ENCODE measurements around the gene NPAS2. TPM values are rescaled to one million over a fixed set of nuclear protein-coding genes. Genes with fewer than 3 reads are reported as not detected.

NPAS2 gene
- total RNA-seq, 1 donor from 2014 or later: 11.4 TPM

- intact Hi-C loops (cut with DNase I): no loop called here
- DNase-seq: no peak
- no peak overlapping the region for H3K4me3 ChIP-seq
- TF ChIP-seq, protein P1, sequence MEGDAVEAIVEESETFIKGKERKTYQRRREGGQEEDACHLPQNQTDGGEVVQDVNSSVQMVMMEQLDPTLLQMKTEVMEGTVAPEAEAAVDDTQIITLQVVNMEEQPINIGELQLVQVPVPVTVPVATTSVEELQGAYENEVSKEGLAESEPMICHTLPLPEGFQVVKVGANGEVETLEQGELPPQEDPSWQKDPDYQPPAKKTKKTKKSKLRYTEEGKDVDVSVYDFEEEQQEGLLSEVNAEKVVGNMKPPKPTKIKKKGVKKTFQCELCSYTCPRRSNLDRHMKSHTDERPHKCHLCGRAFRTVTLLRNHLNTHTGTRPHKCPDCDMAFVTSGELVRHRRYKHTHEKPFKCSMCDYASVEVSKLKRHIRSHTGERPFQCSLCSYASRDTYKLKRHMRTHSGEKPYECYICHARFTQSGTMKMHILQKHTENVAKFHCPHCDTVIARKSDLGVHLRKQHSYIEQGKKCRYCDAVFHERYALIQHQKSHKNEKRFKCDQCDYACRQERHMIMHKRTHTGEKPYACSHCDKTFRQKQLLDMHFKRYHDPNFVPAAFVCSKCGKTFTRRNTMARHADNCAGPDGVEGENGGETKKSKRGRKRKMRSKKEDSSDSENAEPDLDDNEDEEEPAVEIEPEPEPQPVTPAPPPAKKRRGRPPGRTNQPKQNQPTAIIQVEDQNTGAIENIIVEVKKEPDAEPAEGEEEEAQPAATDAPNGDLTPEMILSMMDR (IDR thresholded peaks at IDR 0.05): no peak
- H3K27me3 ChIP-seq: no peaks in the 10 kb centered on the region
- no peak overlapping the region for H3K27ac ChIP-seq
- H3K9me3 ChIP-seq: no peaks in the 10 kb centered on the region
- no peak for ATAC-seq
- H3K36me3 ChIP-seq: no peaks in the 10 kb centered on the region
- H3K4me1 ChIP-seq: no peaks in the 10 kb centered on the region
Observed at GRCh38 chr2:100782380-100782878, 37.5 kb upstream of the NPAS2 start.

DNA sequence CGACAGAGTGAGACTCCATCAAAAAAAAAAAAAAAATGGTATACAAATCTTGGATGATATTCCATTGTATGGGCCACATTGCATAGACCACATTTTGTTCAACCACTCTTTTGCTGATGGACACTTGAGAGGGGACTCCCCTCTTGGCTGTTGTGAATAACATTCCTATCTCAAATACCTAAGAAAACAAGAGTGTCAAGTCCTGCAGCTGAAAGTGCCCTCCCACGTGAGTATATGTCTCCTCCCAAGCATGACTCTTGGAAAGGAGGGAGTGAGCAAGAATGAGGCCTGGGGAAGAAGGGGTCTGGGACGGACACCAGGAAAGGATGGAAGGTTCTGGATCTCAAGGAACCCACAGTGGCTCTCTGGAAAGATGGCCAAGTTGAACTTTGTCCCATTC is 36.0 kb upstream of the NPAS2 start:
- DNase-seq (no peak), ATAC-seq (peak; percentile 18)
- Histone ChIP-seq H3K27ac (no peak overlapping the region), H3K4me3 (no peak overlapping the region), H3K4me1 (no peaks in the 10 kb centered on the region), H3K9me3 (no peaks in the 10 kb centered on the region), H3K27me3 (no peaks in the 10 kb centered on the region), H3K36me3 (no peaks in the 10 kb centered on the region)
- TF ChIP-seq, protein P1 (IDR thresholded peaks at IDR 0.05): no peak
- intact Hi-C loops (cut with DNase I): no loop called here

- Histone ChIP-seq H3K36me3 (no peaks in the 10 kb centered on the region), H3K9me3 (no peaks in the 10 kb centered on the region), H3K4me3 (no peak overlapping the region), H3K27ac (no peak overlapping the region), H3K4me1 (no peaks in the 10 kb centered on the region), H3K27me3 (no peaks in the 10 kb centered on the region)
- no peak for DNase-seq
- TF ChIP-seq, protein P1 (IDR thresholded peaks at IDR 0.05): no peak
- intact Hi-C loops (cut with DNase I): no loop called here
- no peak for ATAC-seq
Observed at GRCh38 chr2:100784681-100785080, 35.3 kb upstream of the NPAS2 start.

GRCh38 chr2:100785626-100786296 is 34.2 kb upstream of the NPAS2 start:
- no peak overlapping the region for H3K4me3 ChIP-seq
- H3K4me1 ChIP-seq: no peaks in the 10 kb centered on the region
- ATAC-seq: peak; percentile 42
- DNase-seq: no peak
- TF ChIP-seq, protein P1 (IDR thresholded peaks at IDR 0.05): no peak
- intact Hi-C loops (cut with DNase I): no loop called here
- no peaks in the 10 kb centered on the region for H3K27me3 ChIP-seq
- no peaks in the 10 kb centered on the region for H3K36me3 ChIP-seq
- H3K27ac ChIP-seq: peak overlapping the region; percentile 36
- no peaks in the 10 kb centered on the region for H3K9me3 ChIP-seq

- peak overlapping the region; percentile 36 for H3K27ac ChIP-seq
Observed at GRCh38 chr2:100786297-100786658, 33.7 kb upstream of the NPAS2 start.

More at GRCh38 chr2:100786297-100786658, 33.7 kb upstream of the NPAS2 start:
- H3K4me1 ChIP-seq: no peaks in the 10 kb centered on the region
- DNase-seq: peak; percentile 72
- no peaks in the 10 kb centered on the region for H3K36me3 ChIP-seq
- ATAC-seq: peak; percentile 81
- no peaks in the 10 kb centered on the region for H3K27me3 ChIP-seq
- intact Hi-C loops (cut with DNase I): no loop called here
- TF ChIP-seq, protein P1 (IDR thresholded peaks at IDR 0.05): no peak
- no peak overlapping the region for H3K4me3 ChIP-seq
- H3K9me3 ChIP-seq: no peaks in the 10 kb centered on the region

All from upper lobe of right lung (tissue), 1 donor.